Panc1 (cell line): ENCODE results near the gene RAB40B.

ENCODE experiments used
- TCF7L2 ChIP-seq: IDR thresholded peaks from 2 replicates; pipeline ENCODE4 v1.6.1; 2011; ENCODE audit warnings: mild to moderate bottlenecking, low read depth, low read length, inconsistent platforms
- TF ChIP-seq, protein P1 (sequence below): fragments of 450-650 bp; IDR thresholded peaks from 2 replicates; pipeline ENCODE4 v1.5.1; 2017; ENCODE audit warnings: mild to moderate bottlenecking

DNA sequence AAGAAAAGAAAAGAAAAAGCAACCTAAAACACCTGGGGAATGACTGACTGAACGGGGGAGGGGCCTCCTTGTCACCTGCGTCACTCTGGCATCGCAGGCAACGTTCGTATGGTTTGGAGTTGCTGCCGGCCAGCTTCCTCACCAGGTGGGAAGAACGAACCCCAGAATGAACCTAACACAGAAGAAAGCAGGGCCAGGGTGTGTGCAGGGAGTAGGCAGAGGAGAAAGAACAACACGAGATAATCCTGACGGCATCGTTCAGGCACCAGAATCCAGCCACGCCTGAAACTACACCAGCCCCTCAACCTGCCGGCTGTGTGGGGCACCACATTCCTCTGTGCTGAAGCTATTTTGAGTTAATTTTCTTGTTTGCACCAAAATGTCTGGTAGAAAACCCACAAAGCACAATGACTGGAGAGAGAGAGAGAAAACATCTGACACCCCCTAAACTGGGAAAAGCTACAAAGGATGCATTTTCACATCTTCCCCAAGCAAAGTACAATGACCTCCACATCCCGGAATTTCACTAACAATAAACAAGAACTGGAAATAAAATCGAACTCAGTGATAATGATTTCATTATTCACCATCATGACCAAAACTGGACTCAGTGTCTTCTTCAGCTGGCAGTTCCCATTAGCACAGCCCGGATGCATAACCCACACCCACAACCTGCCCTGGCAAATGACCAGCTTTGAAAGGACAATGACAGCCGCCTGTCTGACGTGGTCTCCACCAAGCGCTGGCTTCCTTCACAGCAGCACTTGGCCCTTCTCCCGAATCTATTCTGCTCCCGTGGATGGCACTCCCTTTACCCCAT, 23.6 kb downstream of the RAB40B start:
- no peak for TF ChIP-seq TCF7L2
- TF ChIP-seq, protein P1, sequence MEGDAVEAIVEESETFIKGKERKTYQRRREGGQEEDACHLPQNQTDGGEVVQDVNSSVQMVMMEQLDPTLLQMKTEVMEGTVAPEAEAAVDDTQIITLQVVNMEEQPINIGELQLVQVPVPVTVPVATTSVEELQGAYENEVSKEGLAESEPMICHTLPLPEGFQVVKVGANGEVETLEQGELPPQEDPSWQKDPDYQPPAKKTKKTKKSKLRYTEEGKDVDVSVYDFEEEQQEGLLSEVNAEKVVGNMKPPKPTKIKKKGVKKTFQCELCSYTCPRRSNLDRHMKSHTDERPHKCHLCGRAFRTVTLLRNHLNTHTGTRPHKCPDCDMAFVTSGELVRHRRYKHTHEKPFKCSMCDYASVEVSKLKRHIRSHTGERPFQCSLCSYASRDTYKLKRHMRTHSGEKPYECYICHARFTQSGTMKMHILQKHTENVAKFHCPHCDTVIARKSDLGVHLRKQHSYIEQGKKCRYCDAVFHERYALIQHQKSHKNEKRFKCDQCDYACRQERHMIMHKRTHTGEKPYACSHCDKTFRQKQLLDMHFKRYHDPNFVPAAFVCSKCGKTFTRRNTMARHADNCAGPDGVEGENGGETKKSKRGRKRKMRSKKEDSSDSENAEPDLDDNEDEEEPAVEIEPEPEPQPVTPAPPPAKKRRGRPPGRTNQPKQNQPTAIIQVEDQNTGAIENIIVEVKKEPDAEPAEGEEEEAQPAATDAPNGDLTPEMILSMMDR: no peak
